ENCODE data around the gene NR0B2.
A peak's percentile ranks its signal among the peaks of the same experiment; 100 is the strongest.

NR0B2 gene

DNA sequence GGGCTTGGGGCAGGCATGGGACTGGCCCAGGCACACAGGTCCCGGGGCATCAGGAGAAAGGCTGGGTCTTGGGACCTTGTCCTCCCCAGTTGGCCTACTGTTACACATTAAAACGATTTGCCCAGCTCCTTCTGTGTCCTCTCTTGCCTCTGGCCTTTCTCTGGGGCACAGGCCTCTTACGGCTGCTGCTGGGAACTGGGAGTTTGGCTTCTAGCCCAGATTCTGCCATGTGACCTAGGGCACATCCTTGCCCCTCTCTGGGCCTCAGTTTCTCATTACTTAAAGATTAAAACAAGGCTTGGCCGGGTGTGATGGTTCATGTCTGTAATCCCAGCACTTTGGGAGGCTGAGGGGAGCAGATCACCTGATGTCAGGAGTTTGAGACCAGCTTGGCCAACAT, 32.5 kb upstream of the NR0B2 start:
- Mint-ChIP-seq H3K9me3 (ENCODE audit: low read depth) (no peaks in the 10 kb centered on the region), H3K27ac (no peak overlapping the region), H3K36me3 (peaks cover 5% of the 10 kb centered on the region), H3K4me1 (ENCODE audit: low read depth) (peaks cover 1% of the 10 kb centered on the region), H3K27me3 (no peaks in the 10 kb centered on the region), H3K4me3 (no peak overlapping the region)

DNA sequence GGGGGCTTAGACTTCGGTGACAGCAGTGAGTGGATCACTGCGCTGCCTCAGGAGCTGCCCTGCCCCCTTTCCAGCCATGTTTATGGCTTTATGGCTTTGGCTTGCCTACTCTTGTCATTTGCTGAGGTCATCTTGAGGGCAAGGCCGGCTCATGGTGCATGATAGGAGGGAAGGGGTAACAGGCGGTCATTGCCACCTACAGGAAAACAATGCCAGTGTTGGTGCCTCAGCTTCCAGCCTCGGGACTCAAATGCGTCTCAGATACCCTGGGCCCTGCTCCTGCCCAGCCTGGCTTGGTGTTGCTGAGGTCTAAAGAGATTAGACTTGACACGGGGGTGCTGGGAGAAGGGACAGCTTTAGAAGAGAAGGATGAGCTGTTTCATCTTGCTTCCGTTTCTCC, 32.0 kb upstream of the NR0B2 start:
- H3K9me3 Mint-ChIP-seq (ENCODE audit: low read depth): no peaks in the 10 kb centered on the region
- no peaks in the 10 kb centered on the region for H3K27me3 Mint-ChIP-seq
- H3K36me3 Mint-ChIP-seq: peaks cover 3% of the 10 kb centered on the region
- peaks cover 1% of the 10 kb centered on the region for H3K4me1 Mint-ChIP-seq (ENCODE audit: low read depth)
- no peak overlapping the region for H3K27ac Mint-ChIP-seq
- no peak overlapping the region for H3K4me3 Mint-ChIP-seq

DNA sequence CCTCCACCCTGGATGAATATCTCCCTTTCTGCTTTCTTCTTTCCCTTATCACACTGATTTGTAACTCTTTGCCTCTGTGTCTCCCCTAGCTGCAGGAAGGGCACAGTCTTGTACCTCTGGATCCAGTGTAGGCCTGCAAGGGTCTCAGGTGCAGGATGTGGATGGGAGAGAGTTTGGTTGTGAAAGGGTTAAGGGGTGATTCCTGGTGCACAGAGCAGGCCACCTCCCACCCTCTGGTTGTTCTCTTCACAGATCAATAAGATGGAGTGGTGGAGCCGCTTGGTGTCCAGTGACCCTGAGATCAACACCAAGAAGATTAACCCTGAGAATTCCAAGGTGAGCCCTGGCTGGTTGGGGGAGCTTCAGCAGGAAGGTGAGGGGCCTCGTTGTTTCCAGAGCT, 31.4 kb upstream of the NR0B2 start:
- peaks cover 1% of the 10 kb centered on the region for H3K4me1 Mint-ChIP-seq (ENCODE audit: low read depth)
- H3K9me3 Mint-ChIP-seq (ENCODE audit: low read depth): no peaks in the 10 kb centered on the region
- no peak overlapping the region for H3K27ac Mint-ChIP-seq
- H3K36me3 Mint-ChIP-seq: peaks cover 2% of the 10 kb centered on the region
- H3K4me3 Mint-ChIP-seq: no peak overlapping the region
- no peaks in the 10 kb centered on the region for H3K27me3 Mint-ChIP-seq

DNA sequence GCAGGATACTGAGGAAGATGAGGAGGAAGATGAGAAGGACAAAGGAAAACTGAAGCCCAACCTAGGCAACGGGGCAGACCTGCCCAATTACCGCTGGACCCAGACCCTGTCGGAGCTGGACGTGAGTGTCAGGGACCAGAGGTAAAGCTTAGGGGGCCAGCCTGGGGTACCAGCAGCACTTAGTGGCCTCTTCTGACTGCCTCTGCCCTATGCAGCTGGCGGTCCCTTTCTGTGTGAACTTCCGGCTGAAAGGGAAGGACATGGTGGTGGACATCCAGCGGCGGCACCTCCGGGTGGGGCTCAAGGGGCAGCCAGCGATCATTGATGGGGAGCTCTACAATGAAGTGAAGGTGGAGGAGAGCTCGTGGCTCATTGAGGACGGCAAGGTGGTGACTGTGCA, 28.9 kb upstream of the NR0B2 start:
- Mint-ChIP-seq H3K27ac (no peak overlapping the region), H3K4me3 (no peak overlapping the region), H3K9me3 (ENCODE audit: low read depth) (no peaks in the 10 kb centered on the region), H3K36me3 (peaks cover 2% of the 10 kb centered on the region), H3K27me3 (no peaks in the 10 kb centered on the region), H3K4me1 (ENCODE audit: low read depth) (no peaks in the 10 kb centered on the region)

DNA sequence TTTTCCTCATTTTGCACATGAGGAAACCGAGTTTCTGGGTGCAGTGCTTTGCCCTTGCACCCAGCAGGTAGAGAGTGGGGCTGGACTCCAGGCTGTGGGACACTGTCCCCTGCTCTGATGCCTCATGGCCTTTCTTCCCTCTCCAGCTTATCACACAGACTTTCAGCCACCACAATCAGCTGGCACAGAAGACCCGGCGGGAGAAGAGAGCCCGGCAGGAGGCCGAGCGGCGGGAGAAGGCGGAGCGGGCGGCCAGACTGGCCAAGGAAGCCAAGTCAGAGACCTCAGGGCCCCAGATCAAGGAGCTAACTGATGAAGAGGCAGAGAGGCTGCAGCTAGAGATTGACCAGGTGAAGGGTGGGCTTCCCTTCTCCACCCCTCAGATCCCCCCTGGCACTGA, 27.5 kb upstream of the NR0B2 start:
- no peak overlapping the region for H3K4me3 Mint-ChIP-seq
- no peaks in the 10 kb centered on the region for H3K9me3 Mint-ChIP-seq (ENCODE audit: low read depth)
- H3K27me3 Mint-ChIP-seq: no peaks in the 10 kb centered on the region
- no peak overlapping the region for H3K27ac Mint-ChIP-seq
- no peaks in the 10 kb centered on the region for H3K4me1 Mint-ChIP-seq (ENCODE audit: low read depth)
- peaks cover 2% of the 10 kb centered on the region for H3K36me3 Mint-ChIP-seq

DNA sequence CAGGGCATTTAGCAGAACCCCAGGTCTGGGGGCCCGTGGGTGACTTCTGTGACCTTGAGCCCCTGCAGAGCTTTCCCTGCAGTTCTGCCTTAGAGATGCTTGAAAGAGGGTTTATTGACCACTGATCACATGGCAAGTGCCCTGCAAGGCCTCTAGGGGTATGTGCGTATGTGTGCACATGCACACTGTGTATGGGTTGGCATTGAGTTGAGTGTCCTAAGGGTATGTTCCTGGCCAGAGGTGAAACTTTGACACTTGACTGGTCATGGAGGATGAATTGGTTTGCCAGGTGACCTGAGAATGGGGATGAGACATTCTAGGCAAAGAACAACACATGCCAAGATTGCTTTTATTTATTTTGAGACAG, 24.9 kb upstream of the NR0B2 start:
- Mint-ChIP-seq H3K36me3 (peaks cover 4% of the 10 kb centered on the region), H3K9me3 (ENCODE audit: low read depth) (no peaks in the 10 kb centered on the region), H3K27ac (no peak overlapping the region), H3K4me1 (ENCODE audit: low read depth) (no peaks in the 10 kb centered on the region), H3K4me3 (no peak overlapping the region), H3K27me3 (no peaks in the 10 kb centered on the region)

DNA sequence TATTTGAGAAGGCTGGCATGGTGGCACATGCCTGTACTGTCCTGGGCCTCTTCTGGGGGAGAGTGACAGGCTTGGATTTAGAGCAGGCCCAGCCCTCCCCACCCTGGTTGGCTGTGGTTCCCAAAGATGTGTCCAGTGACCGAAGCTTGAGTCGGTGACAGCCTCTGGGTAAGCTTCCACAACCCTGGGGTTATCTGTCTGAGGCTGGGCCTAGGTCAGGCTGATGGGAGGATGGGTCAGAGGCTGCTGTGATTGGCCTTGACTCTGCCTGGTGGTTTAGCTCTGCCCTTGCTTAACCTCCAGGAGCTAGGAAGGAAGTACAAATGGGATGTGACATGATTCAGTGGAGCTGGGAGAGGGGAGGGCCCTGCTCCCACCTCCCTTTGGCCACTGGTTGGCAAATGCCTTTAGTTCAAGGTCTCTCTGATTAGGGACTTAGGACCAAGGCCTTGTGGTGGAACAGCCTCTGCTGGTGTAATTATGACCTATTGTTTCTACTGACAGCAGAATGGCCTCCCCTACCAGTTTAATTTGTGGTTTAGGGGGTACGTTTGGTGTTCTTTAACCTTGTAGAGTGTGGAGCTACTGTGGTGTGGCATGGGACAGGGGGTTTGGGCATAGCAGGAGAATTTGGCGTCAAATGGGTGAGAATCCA, 24.4 kb upstream of the NR0B2 start:
- no peaks in the 10 kb centered on the region for H3K27me3 Mint-ChIP-seq
- no peak overlapping the region for H3K27ac Mint-ChIP-seq
- H3K36me3 Mint-ChIP-seq: peaks cover 4% of the 10 kb centered on the region
- H3K4me3 Mint-ChIP-seq: no peak overlapping the region
- H3K9me3 Mint-ChIP-seq (ENCODE audit: low read depth): no peaks in the 10 kb centered on the region
- H3K4me1 Mint-ChIP-seq (ENCODE audit: low read depth): no peaks in the 10 kb centered on the region

DNA sequence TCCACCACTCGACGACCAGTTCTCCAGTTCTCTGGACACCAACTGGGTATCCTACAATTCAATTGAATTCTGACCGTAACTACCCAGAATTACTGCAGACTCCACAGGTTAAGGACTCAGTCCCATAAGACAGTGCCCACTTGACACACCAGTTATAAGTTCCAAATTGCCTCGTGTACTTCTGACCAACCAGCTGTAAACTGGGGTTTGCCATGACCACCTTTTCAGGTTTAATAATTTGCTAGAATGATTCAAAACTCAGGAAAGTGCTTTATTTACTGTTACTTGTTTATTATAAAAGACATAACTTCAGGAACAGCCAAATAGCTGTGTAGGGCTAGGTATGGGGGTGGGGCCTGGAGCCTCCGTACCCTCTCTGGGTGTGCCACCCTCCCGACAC, 23.0 kb upstream of the NR0B2 start:
- no peak overlapping the region for H3K4me3 Mint-ChIP-seq
- no peaks in the 10 kb centered on the region for H3K9me3 Mint-ChIP-seq (ENCODE audit: low read depth)
- no peaks in the 10 kb centered on the region for H3K27me3 Mint-ChIP-seq
- no peak overlapping the region for H3K27ac Mint-ChIP-seq
- H3K36me3 Mint-ChIP-seq: peaks cover 2% of the 10 kb centered on the region
- H3K4me1 Mint-ChIP-seq (ENCODE audit: low read depth): no peaks in the 10 kb centered on the region

DNA sequence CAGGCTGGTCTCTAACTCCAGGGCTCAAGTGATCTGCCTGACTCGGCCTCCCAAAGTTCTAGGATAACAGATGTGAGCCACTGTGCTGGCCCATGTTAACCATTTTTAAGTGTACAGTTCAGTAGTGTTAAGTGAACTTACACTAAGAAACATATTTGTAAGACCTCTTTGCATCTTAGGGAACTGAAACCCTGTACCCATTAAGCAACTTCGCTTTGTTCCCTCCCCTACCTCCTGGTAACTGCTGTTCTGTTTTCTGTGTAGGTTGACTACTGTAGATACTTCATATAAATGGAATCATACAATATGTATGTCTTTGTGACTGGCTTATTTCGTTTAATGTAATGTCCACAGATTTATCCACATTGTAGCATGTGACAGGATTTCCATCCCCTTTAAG, 18.8 kb upstream of the NR0B2 start:
- H3K27me3 Mint-ChIP-seq: no peaks in the 10 kb centered on the region
- H3K27ac Mint-ChIP-seq: no peak overlapping the region
- H3K36me3 Mint-ChIP-seq: peaks cover 8% of the 10 kb centered on the region
- H3K4me3 Mint-ChIP-seq: no peak overlapping the region
- peaks cover 7% of the 10 kb centered on the region for H3K4me1 Mint-ChIP-seq (ENCODE audit: low read depth)
- H3K9me3 Mint-ChIP-seq (ENCODE audit: low read depth): no peaks in the 10 kb centered on the region

DNA sequence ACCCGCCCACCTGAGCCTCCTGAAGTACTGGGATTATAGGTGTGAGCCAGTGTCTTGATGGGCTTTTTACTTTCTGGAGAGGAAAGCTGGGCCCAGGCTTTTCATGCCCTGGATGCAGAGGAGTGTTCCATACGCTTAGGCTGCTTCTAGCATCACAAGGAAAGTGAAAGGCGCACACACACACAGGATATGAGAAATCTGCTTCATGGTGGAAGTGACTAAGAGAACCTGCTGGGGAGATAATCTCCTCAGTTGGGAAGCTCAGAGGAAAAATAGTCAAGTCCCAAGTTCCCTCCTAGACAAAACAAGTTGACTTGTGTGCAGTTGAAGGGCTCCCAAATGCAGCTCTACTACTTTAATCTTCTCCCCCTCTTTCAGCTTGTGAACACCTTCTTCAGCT, 9.9 kb upstream of the NR0B2 start:
- H3K9me3 Mint-ChIP-seq (ENCODE audit: low read depth): no peaks in the 10 kb centered on the region
- no peaks in the 10 kb centered on the region for H3K27me3 Mint-ChIP-seq
- H3K36me3 Mint-ChIP-seq: peaks cover 13% of the 10 kb centered on the region
- peaks cover 50% of the 10 kb centered on the region for H3K4me1 Mint-ChIP-seq (ENCODE audit: low read depth)
- peak overlapping the region; percentile 93 for H3K4me3 Mint-ChIP-seq
- peak overlapping the region; percentile 97 for H3K27ac Mint-ChIP-seq

DNA sequence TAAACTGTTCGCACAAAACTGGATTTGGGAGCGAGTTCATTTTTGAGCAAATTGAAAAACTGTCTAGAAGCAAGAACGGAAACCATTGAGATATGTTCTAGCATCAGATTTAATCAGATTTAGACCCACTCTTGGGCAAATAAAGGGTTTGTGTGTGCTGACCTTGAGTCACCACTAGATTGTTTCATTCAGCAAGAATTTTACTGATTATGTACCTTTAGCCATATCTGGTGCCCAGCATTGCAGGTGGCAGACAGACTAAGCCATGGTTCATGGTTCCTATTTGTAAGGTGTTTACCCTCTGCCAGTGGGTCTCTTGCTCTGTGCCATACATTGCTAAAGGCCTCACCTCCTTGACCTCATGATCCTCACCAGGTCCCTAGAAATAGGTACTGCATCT, 9.1 kb upstream of the NR0B2 start:
- Mint-ChIP-seq H3K4me1 (ENCODE audit: low read depth) (peaks cover 45% of the 10 kb centered on the region), H3K9me3 (ENCODE audit: low read depth) (no peaks in the 10 kb centered on the region), H3K36me3 (peaks cover 8% of the 10 kb centered on the region), H3K27me3 (no peaks in the 10 kb centered on the region), H3K4me3 (peak overlapping the region; percentile 93), H3K27ac (peak overlapping the region; percentile 97)

DNA sequence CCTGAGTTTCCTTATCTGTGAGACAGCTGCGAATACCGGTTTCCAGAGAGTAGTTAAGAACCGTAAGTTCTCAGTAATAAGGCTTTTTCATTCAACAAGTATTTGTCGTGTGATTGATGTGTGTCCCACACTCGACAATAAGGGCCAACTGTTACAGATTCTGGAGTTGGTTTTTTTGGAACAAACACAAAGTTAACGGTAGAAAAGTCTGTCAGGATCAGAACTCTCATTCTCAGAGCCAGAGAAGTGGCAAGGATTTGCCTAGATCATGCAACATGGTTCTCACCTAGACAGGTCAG, 8.6 kb upstream of the NR0B2 start:
- peak overlapping the region; percentile 93 for H3K4me3 Mint-ChIP-seq
- peak overlapping the region; percentile 97 for H3K27ac Mint-ChIP-seq
- no peaks in the 10 kb centered on the region for H3K9me3 Mint-ChIP-seq (ENCODE audit: low read depth)
- H3K4me1 Mint-ChIP-seq (ENCODE audit: low read depth): peaks cover 44% of the 10 kb centered on the region
- no peaks in the 10 kb centered on the region for H3K27me3 Mint-ChIP-seq
- peaks cover 8% of the 10 kb centered on the region for H3K36me3 Mint-ChIP-seq

DNA sequence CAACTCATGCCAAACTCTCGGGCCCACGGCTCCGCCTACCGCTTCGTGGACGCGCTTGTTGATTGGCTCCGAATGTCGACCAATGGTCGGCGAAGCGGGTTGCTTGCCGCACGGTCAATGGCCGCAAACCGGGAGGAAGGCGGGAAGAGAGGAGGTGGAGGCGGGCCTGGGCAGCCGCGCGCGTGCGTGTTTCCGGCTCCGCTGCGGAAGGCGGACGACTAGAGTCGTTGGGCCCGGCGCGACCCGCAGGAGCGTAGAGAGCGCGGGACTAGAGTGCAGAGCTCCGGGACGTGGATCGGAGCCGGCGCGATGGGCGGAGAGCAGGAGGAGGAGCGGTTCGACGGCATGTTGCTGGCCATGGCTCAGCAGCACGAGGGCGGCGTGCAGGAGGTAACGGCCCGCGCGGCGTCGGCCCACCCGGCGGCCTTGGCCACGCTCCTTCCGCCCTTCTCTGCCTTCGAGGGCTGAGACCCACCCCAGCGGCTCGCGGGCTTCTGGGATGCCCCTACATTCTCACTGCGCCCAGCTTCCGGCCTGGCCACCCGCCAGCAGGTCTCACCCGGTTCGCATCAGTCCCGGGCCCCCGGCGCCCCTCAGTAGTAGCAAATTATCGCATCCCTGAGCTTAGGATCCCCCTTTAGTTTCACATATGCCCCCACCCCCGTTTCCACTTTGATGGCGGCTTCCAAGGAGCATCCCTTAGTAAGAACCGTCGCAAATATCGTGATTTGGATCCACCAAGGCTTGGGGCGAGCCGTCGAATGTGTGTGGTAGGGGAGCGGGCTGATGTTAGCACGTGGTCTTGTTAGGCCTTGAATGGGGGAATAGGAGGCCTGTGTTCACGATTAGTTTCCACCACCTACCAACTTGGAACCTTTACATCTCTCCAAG, 8.0 kb upstream of the NR0B2 start, which contains the start of gene NUDC:
Gene NUDC, plus strand, starts transcription at position 204 of the 891 bp plus-strand sequence. Its CDS starts 106 bp downstream, at position 310.
- Mint-ChIP-seq H3K4me3 (peak within 1 kb of the TSS; percentile 93), H3K27me3 (no peaks in the 10 kb centered on the region), H3K9me3 (ENCODE audit: low read depth) (no peaks in the 10 kb centered on the region), H3K4me1 (ENCODE audit: low read depth) (peaks cover 41% of the 10 kb centered on the region), H3K27ac (peak within 1 kb of the TSS; percentile 97), H3K36me3 (peaks cover 6% of the 10 kb centered on the region)

DNA sequence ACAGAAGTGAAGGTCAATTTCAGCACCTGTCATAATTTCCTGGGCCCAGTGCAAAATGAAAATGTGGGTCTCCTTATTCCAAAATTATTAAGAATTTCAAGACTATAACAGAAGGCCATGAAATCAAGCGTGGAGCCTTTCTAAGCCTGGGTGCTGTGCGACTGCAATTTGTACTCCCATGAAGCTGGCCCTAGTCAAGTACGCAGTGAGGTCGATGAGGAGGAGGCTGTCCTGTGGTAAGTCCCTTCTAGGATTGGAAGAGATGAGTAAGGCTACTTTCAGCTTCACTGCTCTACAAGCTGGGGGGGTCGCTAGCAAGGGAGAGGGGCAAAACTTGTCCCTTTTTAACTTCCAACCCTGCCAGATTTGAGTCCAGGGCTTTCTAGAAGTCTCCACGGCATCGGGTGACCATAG, 7.4 kb upstream of the NR0B2 start:
- no peaks in the 10 kb centered on the region for H3K9me3 Mint-ChIP-seq (ENCODE audit: low read depth)
- peaks cover 38% of the 10 kb centered on the region for H3K4me1 Mint-ChIP-seq (ENCODE audit: low read depth)
- H3K27ac Mint-ChIP-seq: peak overlapping the region; percentile 97
- no peaks in the 10 kb centered on the region for H3K27me3 Mint-ChIP-seq
- peak overlapping the region; percentile 93 for H3K4me3 Mint-ChIP-seq
- H3K36me3 Mint-ChIP-seq: peaks cover 6% of the 10 kb centered on the region

DNA sequence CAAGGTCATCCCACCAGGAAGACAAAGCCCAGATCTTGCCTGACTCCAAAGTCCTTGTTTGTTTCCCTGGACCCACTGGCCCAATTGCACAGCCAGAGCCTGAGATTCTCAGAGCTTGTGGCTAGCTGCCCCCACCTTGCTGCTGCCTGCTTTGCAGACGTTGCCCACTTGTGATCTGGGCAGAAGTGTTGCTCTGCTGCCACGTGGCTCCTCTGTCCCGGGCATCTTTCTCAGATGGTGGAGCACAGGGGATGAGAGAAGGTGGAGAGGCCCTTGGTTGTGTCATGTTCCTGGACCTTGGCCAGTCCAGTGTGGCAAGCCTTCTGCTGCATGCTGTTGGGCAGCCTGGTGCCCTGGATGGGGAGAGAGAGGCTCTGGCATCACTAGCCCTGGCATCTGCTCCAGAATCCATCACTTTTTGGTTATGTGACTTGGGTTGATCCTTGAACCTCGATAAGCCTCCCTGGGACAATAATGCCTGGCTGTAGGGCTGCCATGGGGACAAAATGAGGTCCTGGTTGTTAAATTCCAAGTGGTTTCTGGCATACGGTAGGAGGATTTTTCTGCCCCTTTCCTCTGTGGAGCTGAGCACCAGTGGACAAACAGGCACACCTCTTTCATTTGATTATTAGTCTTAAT, 1.5 kb upstream of the NR0B2 start:
- H3K36me3 Mint-ChIP-seq: no peaks in the 10 kb centered on the region
- peaks cover 3% of the 10 kb centered on the region for H3K4me1 Mint-ChIP-seq (ENCODE audit: low read depth)
- no peak overlapping the region for H3K27ac Mint-ChIP-seq
- H3K9me3 Mint-ChIP-seq (ENCODE audit: low read depth): no peaks in the 10 kb centered on the region
- no peaks in the 10 kb centered on the region for H3K27me3 Mint-ChIP-seq
- H3K4me3 Mint-ChIP-seq: no peak overlapping the region

Data from activated naive CD8-positive, alpha-beta T cell (primary cell).